Liver (tissue), 3 donors: ENCODE data around the gene TYRP1.

ENCODE experiments used
- FOXA1 ChIP-seq: IDR thresholded peaks from 2 replicates; pipeline ENCODE4 v1.6.1; 2016; ENCODE audit warnings: antibody characterized with exemption
- GABPA ChIP-seq, 2 donors: IDR thresholded peaks in 1 of 2; conservative IDR thresholded peaks in 1 of 2; 2 replicates each; pipeline ENCODE4 v1.6.1; 2016; ENCODE audit warnings: antibody characterized with exemption in 2 of 2, mild to moderate bottlenecking in 1 of 2, moderate library complexity in 1 of 2
- JUND ChIP-seq, 2 donors: IDR thresholded peaks; 2 replicates each; pipeline ENCODE4 v1.6.1; 2016; ENCODE audit warnings: antibody characterized with exemption in 2 of 2
- RAD21 ChIP-seq, 2 donors: IDR thresholded peaks; 2 replicates each; pipeline ENCODE4 v1.6.1; 2016; ENCODE audit warnings: antibody characterized with exemption in 2 of 2, mild to moderate bottlenecking in 2 of 2
- REST ChIP-seq: IDR thresholded peaks from 2 replicates; pipeline ENCODE4 v1.6.1; 2016; ENCODE audit warnings: antibody characterized with exemption, mild to moderate bottlenecking
- RXRA ChIP-seq, 2 donors: IDR thresholded peaks; 2 replicates each; pipeline ENCODE4 v1.6.1; 2017 to 2018; ENCODE audit warnings: antibody characterized with exemption in 2 of 2, mild to moderate bottlenecking in 1 of 2
- ZBTB33 ChIP-seq: IDR thresholded peaks from 2 replicates; pipeline ENCODE4 v1.6.1; 2016; ENCODE audit warnings: antibody characterized with exemption
- TF ChIP-seq, protein P1 (sequence below): fragments of 150-350 bp; IDR thresholded peaks from 2 replicates; pipeline ENCODE4 v1.5.1; 2017; ENCODE audit warnings: improper control_type of control experiment, low read depth, low read length; ENCODE audit not compliant: missing input control
- TF ChIP-seq, protein P2 (sequence below): IDR thresholded peaks from 2 replicates; pipeline ENCODE4 v1.6.1; 2016; ENCODE audit warnings: antibody characterized with exemption
- donor health status: healthy.
- donor health status: healthy.

DNA sequence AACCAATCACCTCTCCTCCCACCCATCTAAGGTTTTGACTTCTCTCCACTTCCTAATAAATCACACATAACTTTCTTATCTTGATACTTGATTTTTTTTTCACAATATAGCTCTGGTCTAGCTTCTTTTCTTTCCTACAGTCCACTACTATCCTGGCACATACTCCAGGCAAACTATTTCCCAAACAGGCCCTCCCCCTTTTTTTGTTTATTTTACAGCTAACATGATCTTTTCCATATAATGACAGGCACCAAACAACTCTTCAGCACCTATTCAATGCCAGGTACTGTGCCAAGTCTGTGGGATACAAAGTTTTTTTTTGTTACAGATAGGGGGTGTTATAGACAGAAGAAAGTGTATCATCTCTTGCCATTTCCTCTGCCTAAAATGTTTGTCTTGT, 7.9 kb downstream of the TYRP1 start:
- TF ChIP-seq, protein P1, sequence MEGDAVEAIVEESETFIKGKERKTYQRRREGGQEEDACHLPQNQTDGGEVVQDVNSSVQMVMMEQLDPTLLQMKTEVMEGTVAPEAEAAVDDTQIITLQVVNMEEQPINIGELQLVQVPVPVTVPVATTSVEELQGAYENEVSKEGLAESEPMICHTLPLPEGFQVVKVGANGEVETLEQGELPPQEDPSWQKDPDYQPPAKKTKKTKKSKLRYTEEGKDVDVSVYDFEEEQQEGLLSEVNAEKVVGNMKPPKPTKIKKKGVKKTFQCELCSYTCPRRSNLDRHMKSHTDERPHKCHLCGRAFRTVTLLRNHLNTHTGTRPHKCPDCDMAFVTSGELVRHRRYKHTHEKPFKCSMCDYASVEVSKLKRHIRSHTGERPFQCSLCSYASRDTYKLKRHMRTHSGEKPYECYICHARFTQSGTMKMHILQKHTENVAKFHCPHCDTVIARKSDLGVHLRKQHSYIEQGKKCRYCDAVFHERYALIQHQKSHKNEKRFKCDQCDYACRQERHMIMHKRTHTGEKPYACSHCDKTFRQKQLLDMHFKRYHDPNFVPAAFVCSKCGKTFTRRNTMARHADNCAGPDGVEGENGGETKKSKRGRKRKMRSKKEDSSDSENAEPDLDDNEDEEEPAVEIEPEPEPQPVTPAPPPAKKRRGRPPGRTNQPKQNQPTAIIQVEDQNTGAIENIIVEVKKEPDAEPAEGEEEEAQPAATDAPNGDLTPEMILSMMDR, result no peak
- no peak for TF ChIP-seq RAD21 (IDR thresholded peaks at IDR 0.05)
- TF ChIP-seq GABPA (IDR thresholded peaks at IDR 0.05 in 1 of 2, conservative IDR thresholded peaks at IDR 0.05 in 1 of 2), result peak in 1 of 2 donors; percentile 19
- TF ChIP-seq RXRA (IDR thresholded peaks at IDR 0.05), result no peak
- TF ChIP-seq REST, result no peak
- TF ChIP-seq, protein P2, sequence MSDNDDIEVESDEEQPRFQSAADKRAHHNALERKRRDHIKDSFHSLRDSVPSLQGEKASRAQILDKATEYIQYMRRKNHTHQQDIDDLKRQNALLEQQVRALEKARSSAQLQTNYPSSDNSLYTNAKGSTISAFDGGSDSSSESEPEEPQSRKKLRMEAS, result no peak
- TF ChIP-seq ZBTB33, result no peak
- TF ChIP-seq FOXA1, result no peak
- TF ChIP-seq JUND (IDR thresholded peaks at IDR 0.05), result no peak
